Measurements from ENCODE around the gene VASH2.

Gene VASH2

DNA sequence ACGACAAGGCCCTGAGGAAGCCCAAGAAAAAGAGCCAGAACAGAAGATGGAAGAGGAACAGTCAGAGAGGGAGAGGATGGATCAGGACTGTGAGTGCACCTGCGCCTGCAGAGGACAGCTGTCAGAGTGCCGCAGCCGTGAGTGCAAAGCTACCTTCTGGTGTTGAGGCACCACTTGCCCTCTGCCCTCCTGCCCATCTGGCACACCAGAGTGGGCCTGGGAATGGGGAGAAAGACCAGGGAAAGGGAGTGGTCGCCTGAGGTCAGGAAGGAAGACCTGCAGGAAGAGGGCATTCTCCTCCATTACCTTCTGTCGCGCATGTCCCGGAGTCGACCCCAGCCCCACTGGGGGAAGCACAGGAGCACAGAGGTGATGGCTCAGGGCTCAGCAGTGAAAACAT is 26.2 kb downstream of the VASH2 start:
- H3K4me3 ChIP-seq: no peak overlapping the region
- no peak overlapping the region for H3K27ac ChIP-seq
- peak; percentile 58 for DNase-seq (ENCODE audit: low spot score)
- TF ChIP-seq, protein P1, sequence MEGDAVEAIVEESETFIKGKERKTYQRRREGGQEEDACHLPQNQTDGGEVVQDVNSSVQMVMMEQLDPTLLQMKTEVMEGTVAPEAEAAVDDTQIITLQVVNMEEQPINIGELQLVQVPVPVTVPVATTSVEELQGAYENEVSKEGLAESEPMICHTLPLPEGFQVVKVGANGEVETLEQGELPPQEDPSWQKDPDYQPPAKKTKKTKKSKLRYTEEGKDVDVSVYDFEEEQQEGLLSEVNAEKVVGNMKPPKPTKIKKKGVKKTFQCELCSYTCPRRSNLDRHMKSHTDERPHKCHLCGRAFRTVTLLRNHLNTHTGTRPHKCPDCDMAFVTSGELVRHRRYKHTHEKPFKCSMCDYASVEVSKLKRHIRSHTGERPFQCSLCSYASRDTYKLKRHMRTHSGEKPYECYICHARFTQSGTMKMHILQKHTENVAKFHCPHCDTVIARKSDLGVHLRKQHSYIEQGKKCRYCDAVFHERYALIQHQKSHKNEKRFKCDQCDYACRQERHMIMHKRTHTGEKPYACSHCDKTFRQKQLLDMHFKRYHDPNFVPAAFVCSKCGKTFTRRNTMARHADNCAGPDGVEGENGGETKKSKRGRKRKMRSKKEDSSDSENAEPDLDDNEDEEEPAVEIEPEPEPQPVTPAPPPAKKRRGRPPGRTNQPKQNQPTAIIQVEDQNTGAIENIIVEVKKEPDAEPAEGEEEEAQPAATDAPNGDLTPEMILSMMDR (IDR thresholded peaks at IDR 0.05): no peak

DNA sequence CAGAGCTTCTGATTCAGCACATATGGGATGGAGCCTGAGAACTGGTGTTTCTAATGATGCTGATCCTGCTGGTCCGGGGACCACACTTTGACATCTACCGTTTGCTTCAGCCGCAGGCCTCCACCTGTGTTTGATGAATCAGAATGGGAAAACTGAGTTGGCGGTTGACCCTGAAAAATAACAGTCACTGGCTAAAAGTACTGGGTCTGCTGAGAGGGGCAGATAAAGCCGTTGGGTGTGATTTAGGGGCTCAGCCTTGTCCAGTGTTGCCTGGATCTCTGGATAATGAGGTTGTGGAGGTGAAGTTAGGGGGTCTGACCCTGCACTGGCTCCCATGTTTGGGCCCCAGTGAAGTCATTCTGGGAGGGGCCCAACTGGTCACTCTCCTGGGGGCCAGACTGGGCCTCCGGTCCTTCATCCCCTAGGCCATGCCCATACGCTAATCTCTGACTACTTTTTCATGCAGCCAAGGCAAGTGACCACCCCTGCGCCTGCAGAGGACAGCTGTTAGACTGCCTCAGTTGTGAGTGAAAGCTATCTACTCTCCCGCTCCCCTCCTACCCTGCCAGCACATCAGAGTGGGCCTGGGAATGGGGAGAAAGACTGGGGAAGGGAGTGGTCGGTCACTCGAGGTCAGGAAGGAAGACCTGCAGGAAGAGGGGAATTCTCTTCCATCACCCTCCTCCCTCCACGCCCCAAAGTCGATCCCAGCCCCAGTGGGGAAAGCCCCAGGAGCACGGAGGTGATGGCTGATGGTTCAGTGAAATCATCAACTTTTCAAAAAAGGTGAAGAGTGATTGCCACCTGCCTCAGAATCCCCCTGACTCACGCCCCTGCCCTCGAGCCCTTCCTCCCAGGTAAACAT is 27.7 kb downstream of the VASH2 start:
- Histone ChIP-seq H3K4me3 (no peak overlapping the region), H3K27ac (no peak overlapping the region)
- DNase-seq (ENCODE audit: low spot score): no peak
- TF ChIP-seq, protein P1 (IDR thresholded peaks at IDR 0.05): no peak

DNA sequence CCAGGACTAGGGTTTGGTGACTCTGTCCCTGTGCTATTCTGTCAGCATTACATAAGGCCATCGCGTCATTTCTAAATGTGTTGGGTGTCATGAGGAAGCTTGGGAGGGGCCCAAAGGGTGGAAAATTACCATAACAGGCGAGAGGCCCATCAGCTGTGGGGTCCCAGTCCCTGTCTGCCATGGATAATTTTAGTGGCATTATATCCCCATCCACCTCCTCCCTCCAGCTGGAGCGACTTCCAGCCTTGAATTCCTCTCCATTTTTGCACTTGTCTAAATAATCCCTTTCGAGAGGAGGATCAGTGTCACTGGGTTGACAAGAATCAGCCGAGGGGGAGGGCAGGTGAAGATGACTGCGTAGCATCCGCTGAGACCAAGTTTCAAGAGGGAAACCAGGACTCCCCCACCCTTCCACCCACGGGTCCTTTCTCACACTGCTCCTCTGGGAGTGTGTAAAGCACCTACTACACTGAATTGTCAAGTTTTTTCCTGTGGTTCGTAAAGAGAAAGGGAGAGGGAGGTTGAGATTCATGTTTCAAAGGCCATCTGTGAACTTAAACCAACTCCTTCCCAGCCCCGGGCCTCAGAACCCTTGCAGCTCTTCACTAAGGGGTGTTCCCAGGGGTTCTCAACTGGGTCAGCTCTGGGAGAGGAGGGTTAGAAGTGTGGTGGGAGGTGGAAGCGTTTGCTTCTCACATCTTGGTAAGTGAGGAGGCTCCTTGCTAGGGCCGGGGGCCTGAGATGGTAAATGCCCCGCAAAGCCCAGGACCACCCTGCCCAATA is 29.2 kb downstream of the VASH2 start:
- no peak for DNase-seq (ENCODE audit: low spot score)
- TF ChIP-seq, protein P1 (IDR thresholded peaks at IDR 0.05): no peak
- H3K4me3 ChIP-seq: no peak overlapping the region
- no peak overlapping the region for H3K27ac ChIP-seq

DNA sequence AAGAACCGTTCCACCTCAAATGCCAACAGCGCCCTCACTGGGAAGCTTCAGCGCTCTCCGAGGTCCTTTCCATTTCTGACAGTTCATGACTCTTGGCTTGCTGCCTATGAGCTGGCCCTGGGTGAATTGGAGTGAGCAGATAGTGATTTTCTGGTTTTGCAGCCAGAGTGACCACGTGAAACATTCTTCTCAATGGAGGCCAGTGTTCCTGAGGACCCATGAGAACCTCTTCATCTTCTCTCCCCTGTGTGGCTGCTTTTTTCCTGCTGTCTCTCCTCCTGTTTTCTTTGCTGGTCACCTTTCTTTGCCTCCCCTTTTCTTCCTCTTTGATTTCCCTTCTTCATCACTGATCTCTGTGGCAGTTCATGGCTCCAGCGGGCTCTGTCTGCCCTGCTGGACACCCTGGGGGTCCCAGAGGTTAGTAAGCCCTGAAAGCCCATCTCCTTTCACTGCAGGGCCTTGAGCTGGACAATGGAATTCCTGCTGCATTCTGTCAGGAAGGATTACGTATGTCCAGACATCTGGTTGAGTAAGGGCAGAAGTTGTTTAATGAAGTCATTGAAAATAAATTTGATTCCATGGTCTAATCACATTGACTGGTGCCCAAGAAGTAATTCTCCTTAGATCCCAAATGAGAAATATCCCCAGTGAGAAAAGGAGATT is 29.9 kb downstream of the VASH2 start:
- no peak overlapping the region for H3K27ac ChIP-seq
- no peak for DNase-seq (ENCODE audit: low spot score)

DNA sequence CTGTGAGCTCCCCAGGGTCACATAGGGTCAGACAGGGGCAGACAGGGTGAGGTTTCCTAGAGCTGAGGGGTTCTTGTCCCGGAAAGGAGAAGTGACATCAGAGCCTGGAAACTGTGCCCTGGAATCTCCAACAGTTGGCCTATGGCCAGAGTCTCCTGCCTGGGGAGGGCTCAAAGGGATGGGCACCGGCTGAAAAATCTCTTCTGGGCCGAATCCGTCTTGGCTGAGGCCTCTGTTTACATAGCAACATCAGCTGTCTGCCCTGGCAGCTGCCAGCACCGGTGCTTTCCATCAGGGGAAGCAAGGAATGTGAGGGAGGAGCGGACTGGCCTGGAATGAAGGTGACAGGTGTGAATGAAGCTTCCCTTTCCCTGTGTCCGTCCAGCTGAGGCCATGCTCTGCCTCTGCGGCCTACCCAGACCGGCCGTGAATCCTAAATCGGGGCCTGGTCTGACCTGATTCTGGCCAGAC is 30.7 kb downstream of the VASH2 start:
- Histone ChIP-seq H3K4me3 (no peak overlapping the region), H3K27ac (no peak overlapping the region)
- no peak for DNase-seq (ENCODE audit: low spot score)
- TF ChIP-seq, protein P1 (IDR thresholded peaks at IDR 0.05): no peak

More for the DNA sequence above, 29.9 kb downstream of the VASH2 start:
- H3K4me3 ChIP-seq: no peak overlapping the region
- TF ChIP-seq, protein P1 (IDR thresholded peaks at IDR 0.05): no peak

DNA sequence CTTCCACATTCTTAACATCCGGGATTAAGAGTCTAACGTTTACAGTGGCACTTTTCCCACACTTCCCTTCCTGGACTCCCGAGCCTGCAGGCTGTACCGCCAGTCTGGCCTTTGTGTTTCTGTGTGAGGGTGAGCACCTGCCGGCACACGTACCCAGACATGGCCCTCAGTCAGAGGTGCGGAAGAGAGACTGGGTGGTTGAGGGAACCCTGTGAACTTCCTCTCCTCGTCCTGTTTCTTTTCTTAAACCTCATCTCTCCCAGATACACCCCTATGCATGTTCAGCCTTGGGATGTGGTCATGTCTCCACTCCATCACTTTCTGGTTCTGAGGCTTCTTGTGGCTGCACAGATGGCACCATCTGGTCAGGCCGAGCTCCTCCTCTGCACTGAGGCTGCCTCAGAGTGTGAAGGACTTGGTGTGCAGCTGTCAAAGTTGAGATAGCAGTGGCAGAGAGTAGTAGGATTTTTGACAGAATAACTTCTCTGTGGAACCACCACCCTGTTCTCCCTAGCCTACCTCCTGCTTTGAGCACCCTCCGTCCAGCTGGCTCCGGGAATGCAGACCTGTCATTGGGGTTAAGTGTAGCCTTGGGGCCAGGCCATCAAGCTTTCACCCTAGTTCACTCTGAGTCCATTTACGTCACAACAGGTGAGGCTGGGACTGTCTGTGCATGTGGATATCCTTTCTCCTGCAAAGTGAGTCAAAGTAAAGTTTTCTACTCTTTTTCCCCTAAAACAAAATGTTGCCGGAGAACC is 31.4 kb downstream of the VASH2 start:
- H3K4me3 ChIP-seq: no peak overlapping the region
- TF ChIP-seq, protein P1 (IDR thresholded peaks at IDR 0.05): no peak
- DNase-seq (ENCODE audit: low spot score): no peak
- H3K27ac ChIP-seq: peak overlapping the region in 1 of 2 donors; percentile 21

Data from coronary artery (tissue), 2 donors.